BLaER1 treated with 17β-estradiol and CSF1 and Interleukin-3, amounts not matched to agents 10 nM and 100 nM (cell line): ENCODE results near the gene MICAL3.
"Not testable (repeated sequence)": the region's sequence is repeated elsewhere in the genome, so short reads cannot be mapped to it uniquely, and the experiment has no call there.

ENCODE experiments used
- H3K27ac ChIP-seq, 11 experiments: shearing (Covaris generic); formaldehyde crosslinking; 2 replicates each; pipeline ENCODE4 v1.8.1; 2022
- H3K27me3 ChIP-seq, 11 experiments: shearing (Covaris generic); formaldehyde crosslinking; 2 replicates each; pipeline ENCODE4 v1.8.1; 2022
- H3K36me3 ChIP-seq, 11 experiments: shearing (Covaris generic); formaldehyde crosslinking; 2 replicates each; pipeline ENCODE4 v1.8.1; 2022
- H3K4me1 ChIP-seq, 10 experiments: shearing (Covaris generic); formaldehyde crosslinking; 2 replicates each; pipeline ENCODE4 v1.8.1; 2022
- H3K4me2 ChIP-seq, 11 experiments: shearing (Covaris generic); formaldehyde crosslinking; 2 replicates each; pipeline ENCODE4 v1.8.1; 2022
- H3K4me3 ChIP-seq, 10 experiments: shearing (Covaris generic); formaldehyde crosslinking; 2 replicates each; pipeline ENCODE4 v1.8.1; 2022
- H3K9ac ChIP-seq, 11 experiments: shearing (Covaris generic); formaldehyde crosslinking; 2 replicates each; pipeline ENCODE4 v1.8.1; 2022
- H3K9me3 ChIP-seq, 11 experiments: shearing (Covaris generic); formaldehyde crosslinking; replicated peaks in 1 of 11; 2 replicates each; pipeline ENCODE4 v1.8.1; 2022
- H4K20me1 ChIP-seq, 11 experiments: shearing (Covaris generic); formaldehyde crosslinking; 2 replicates each; pipeline ENCODE4 v1.8.1; 2022
- Cebpa-rat ChIP-seq, 11 experiments: shearing (Covaris generic); IDR thresholded peaks; 2 replicates each; pipeline ENCODE4 v1.8.1; 2022

MICAL3 gene

GRCh38 chr22:18056807-18057474 is 32.6 kb upstream of the MICAL3 start:
- Histone ChIP-seq H3K36me3 (no peaks in the 10 kb centered on the region), H3K4me3 (no peak overlapping the region), H3K9me3 (0 out of 22 replicates have a peak, but pooled peaks cover 0 to 7% (median 0%) of the 10 kb centered on the region in 11 experiments), H3K4me2 (peak overlapping the region in 10 of 11 experiments; percentile 19 to 68 (median 43); a peak in 16 of 22 replicates), H3K27me3 (no peaks in the 10 kb centered on the region), H3K27ac (no peak overlapping the region), H4K20me1 (no peaks in the 10 kb centered on the region), H3K4me1 (peaks cover 11 to 21% (median 15%) of the 10 kb centered on the region in 10 experiments; a peak in 18 of 20 replicates), H3K9ac (no peak overlapping the region)
- no peak for TF ChIP-seq Cebpa-rat (IDR thresholded peaks at IDR 0.05)

- no peak for TF ChIP-seq Cebpa-rat (IDR thresholded peaks at IDR 0.05)
- Histone ChIP-seq H3K9me3 (0 out of 22 replicates have a peak, but pooled peaks cover 0 to 7% (median 0%) of the 10 kb centered on the region in 11 experiments), H4K20me1 (no peaks in the 10 kb centered on the region), H3K4me3 (no peak overlapping the region), H3K4me1 (peaks cover 11 to 21% (median 15%) of the 10 kb centered on the region in 10 experiments; a peak in 18 of 20 replicates), H3K36me3 (no peaks in the 10 kb centered on the region), H3K4me2 (peak overlapping the region; percentile 11 to 68 (median 42); a peak in 19 of 22 replicates), H3K27ac (no peak overlapping the region), H3K27me3 (no peaks in the 10 kb centered on the region), H3K9ac (no peak overlapping the region)
These were observed 31.9 kb upstream of the MICAL3 start for GRCh38 chr22:18056161-18056666.

GRCh38 chr22:18055619-18056160 is 31.3 kb upstream of the MICAL3 start:
- peaks cover 11 to 21% (median 15%) of the 10 kb centered on the region in 10 experiments; a peak in 18 of 20 replicates for H3K4me1 ChIP-seq
- H3K4me2 ChIP-seq = peak overlapping the region in 10 of 11 experiments; percentile 19 to 68 (median 43); a peak in 17 of 22 replicates
- H3K27me3 ChIP-seq = no peaks in the 10 kb centered on the region
- H3K27ac ChIP-seq = no peak overlapping the region
- no peak for TF ChIP-seq Cebpa-rat (IDR thresholded peaks at IDR 0.05)
- H3K4me3 ChIP-seq = no peak overlapping the region
- H3K36me3 ChIP-seq = no peaks in the 10 kb centered on the region
- 0 out of 22 replicates have a peak, but pooled peaks cover 0 to 7% (median 0%) of the 10 kb centered on the region in 11 experiments for H3K9me3 ChIP-seq
- H3K9ac ChIP-seq = no peak overlapping the region
- no peaks in the 10 kb centered on the region for H4K20me1 ChIP-seq

- not testable (repeated sequence) for H3K9ac ChIP-seq
These were observed 29.0 kb upstream of the MICAL3 start for GRCh38 chr22:18053216-18053946.

DNA sequence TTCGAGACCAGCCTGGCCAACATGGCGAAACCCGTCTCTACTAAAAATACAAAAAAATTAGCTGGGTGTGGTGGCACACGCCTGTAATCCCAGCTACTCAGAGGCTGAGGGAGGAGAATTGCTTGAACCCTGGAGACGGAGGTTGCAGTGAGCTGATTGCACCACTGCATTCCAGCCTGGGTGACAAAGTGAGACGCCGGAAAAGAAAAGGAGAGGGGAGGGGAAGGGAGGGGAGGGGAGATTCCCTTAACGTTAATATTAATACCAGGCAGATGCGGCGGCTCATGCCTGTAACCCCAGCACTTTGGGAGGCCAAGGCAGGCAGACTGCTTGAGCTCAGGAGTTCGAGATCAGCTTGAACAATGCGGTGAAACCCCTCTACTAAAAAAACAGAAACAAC is 26.8 kb upstream of the MICAL3 start:
- H3K4me3 ChIP-seq, H3K9me3 ChIP-seq, H3K36me3 ChIP-seq, H3K9ac ChIP-seq, H3K27me3 ChIP-seq, H3K27ac ChIP-seq, H3K4me1 ChIP-seq, H3K4me2 ChIP-seq, H4K20me1 ChIP-seq: not testable (repeated sequence)

More at GRCh38 chr22:18053216-18053946, 29.0 kb upstream of the MICAL3 start:
- not testable (repeated sequence) for H3K4me3 ChIP-seq, H3K4me2 ChIP-seq, H3K36me3 ChIP-seq, H3K27me3 ChIP-seq, H4K20me1 ChIP-seq, H3K27ac ChIP-seq, H3K9me3 ChIP-seq
- peaks cover 11 to 21% (median 15%) of the 10 kb centered on the region in 10 experiments; a peak in 18 of 20 replicates for H3K4me1 ChIP-seq

DNA sequence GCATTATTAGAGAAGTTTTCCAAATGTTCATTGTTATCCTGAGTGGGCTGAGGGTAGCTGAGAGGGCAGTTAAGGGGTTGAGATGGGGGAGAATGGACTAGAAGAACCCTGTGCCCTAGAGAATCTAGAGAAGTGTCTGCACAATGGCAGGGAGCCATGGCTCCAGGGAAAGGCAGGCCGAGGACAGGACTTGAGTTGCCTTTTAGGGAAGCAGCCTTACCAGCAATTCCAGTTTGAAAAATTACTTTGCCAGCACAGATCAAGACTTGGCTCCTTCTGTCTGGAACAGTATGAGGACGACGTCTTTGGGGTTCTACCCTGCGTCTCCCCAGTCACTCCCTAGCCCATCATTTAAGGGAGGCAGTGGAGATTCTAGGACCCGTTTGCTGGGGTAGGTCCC is 25.7 kb upstream of the MICAL3 start:
- no peak overlapping the region for H3K4me3 ChIP-seq
- H3K27me3 ChIP-seq = no peaks in the 10 kb centered on the region
- H3K36me3 ChIP-seq = no peaks in the 10 kb centered on the region
- H4K20me1 ChIP-seq = no peaks in the 10 kb centered on the region
- no peak for TF ChIP-seq Cebpa-rat (IDR thresholded peaks at IDR 0.05)
- no peak overlapping the region for H3K27ac ChIP-seq
- H3K4me1 ChIP-seq = 0 out of 20 replicates have a peak, but pooled peaks cover 0 to 6% (median 0%) of the 10 kb centered on the region in 10 experiments
- no peak overlapping the region for H3K9ac ChIP-seq
- H3K4me2 ChIP-seq = no peak overlapping the region
- H3K9me3 ChIP-seq = 0 out of 22 replicates have a peak, but pooled peaks cover 0 to 7% (median 0%) of the 10 kb centered on the region in 11 experiments

DNA sequence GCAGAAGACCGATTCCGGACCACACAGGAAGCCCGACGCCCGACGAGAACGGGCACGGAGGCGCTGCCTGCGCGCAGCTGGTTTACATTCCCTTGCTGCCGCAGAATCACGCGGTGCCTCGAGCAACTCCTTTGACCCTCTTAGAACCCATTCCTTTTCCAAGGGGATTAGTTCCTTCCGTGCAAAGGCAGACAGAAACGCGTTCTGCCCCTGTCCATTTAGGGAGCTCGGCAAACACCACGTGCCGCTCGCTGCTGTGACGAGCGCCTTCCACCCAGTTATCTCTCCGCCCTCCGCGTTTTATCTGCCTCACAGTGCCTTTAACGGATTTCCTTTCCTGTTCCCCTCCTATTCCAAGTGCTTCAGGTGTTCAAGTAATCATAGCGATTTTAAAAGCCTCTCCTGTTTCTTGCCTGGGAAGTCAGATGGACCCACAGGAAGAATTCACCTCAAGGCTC is 24.1 kb upstream of the MICAL3 start:
- no peaks in the 10 kb centered on the region for H4K20me1 ChIP-seq
- no peak overlapping the region for H3K27ac ChIP-seq
- H3K27me3 ChIP-seq = no peaks in the 10 kb centered on the region
- no peak for TF ChIP-seq Cebpa-rat (IDR thresholded peaks at IDR 0.05)
- H3K36me3 ChIP-seq = no peaks in the 10 kb centered on the region
- H3K4me3 ChIP-seq = no peak overlapping the region
- H3K9ac ChIP-seq = no peak overlapping the region
- 0 out of 22 replicates have a peak, but pooled peaks cover 0 to 3% (median 0%) of the 10 kb centered on the region in 11 experiments for H3K9me3 ChIP-seq
- 0 out of 20 replicates have a peak, but pooled peaks cover 0 to 6% (median 0%) of the 10 kb centered on the region in 10 experiments for H3K4me1 ChIP-seq
- no peak overlapping the region for H3K4me2 ChIP-seq

DNA sequence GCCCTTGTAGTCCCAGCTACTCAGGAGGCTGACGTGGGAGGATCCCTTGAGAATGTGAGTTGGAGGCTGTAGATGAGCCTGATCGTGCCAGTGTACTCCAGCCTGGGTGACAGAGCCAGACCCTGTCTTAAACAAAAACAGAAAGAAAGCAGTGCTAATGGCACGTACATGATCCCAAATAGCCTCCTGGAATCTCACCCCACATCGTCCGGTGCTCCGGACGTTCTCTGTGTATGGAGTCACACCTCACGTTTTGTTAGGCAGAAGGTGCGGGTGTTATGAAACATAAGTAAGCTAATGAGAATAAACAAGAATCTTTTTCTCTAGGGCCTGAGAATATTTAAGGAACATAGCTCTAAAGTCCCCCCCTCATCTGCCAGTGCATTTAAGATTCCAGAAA is 23.7 kb upstream of the MICAL3 start:
- Histone ChIP-seq H3K9me3 (peaks cover 0 to 4% (median 0%) of the 10 kb centered on the region in 11 experiments; a peak in 2 of 22 replicates), H3K36me3 (no peaks in the 10 kb centered on the region), H3K4me1 (0 out of 20 replicates have a peak, but pooled peaks cover 0 to 6% (median 0%) of the 10 kb centered on the region in 10 experiments), H3K4me2 (no peak overlapping the region), H3K27ac (no peak overlapping the region), H3K9ac (no peak overlapping the region), H3K4me3 (no peak overlapping the region), H3K27me3 (no peaks in the 10 kb centered on the region), H4K20me1 (no peaks in the 10 kb centered on the region)
- no peak for TF ChIP-seq Cebpa-rat (IDR thresholded peaks at IDR 0.05)

DNA sequence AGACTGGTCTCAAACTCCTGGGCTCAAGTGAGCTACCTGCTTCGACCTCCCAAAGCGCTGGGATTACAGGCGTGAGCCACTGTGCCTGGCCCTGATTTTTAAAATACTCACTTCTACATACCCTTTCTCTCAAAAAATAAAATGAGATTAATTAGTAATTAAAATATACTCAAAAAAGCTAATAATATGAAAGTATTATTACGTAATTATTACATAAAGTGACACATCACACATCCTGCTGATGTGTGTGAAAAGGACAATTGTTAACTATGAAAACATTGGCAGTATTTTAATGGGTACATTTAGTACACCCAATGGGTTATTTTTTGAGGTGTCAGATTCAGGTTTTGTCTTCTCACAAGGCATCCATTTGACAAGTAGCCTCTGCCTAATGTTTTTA is 21.4 kb upstream of the MICAL3 start:
- Histone ChIP-seq H3K9me3 (peaks cover 6 to 20% (median 10%) of the 10 kb centered on the region in 11 experiments; a peak in 17 of 22 replicates), H3K36me3 (no peaks in the 10 kb centered on the region), H3K4me2 (0 out of 22 replicates have a peak overlapping the region, but pooled peaks of 1 of the 11 experiments have one; percentile 0), H3K9ac (no peak overlapping the region), H3K27me3 (no peaks in the 10 kb centered on the region), H3K4me3 (no peak overlapping the region), H3K27ac (no peak overlapping the region), H4K20me1 (no peaks in the 10 kb centered on the region), H3K4me1 (0 out of 20 replicates have a peak, but pooled peaks cover 0 to 6% (median 0%) of the 10 kb centered on the region in 10 experiments)
- peak in 2 of 11 experiments; percentile 19 to 25; a peak in 1 of 22 replicates for TF ChIP-seq Cebpa-rat (IDR thresholded peaks at IDR 0.05)
